ENCODE data around the gene CMC1.
A peak's percentile ranks its signal among the peaks of the same experiment; 100 is the strongest.

DNA sequence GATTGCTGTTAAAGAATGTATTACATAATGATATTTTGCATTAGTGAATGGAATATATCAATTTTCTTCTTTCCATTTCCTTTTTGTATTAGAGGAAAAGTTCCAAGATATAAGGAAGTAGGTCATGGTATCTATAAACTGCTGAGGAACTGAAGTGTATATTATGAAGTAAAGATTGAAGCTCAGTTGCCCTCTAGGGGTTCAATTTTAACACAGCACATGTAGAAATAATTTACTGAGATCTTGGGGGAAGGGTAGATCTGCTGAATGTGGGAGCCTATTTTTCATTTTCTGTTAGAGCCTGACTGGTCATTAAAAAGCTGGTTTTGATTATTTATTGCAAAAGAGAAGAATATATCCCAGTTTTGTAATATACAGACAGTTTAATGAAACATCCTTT lies 45.2 kb downstream of the CMC1 start:
- peak in 5 of 6 experiments; percentile 47 to 84 (median 78) for TF ChIP-seq CTCF (IDR thresholded peaks at IDR 0.05)
- TF ChIP-seq POLR2A (IDR thresholded peaks at IDR 0.05) = no peak

Data from Peyer's patch (tissue), 4 donors.